Uterus (tissue), 2 donors: ENCODE data around the gene ARID1B.

Experiments
- POLR2A ChIP-seq, 2 donors: fragments of 450-650 bp; IDR thresholded peaks; one replicate each; pipeline ENCODE4 v1.6.1; 2016; ENCODE audit warnings: antibody characterized with exemption in 2 of 2, mild to moderate bottlenecking in 1 of 2, moderate library complexity in 1 of 2
- TF ChIP-seq, protein P1 (sequence below), 4 experiments: fragments of 200-600 bp in 2 of 4; fragments of 450-650 bp in 2 of 4; sonication (generic) in 2 of 4; IDR thresholded peaks; one replicate each; pipeline ENCODE4 v1.5.1; 2016 to 2019; ENCODE audit warnings: antibody characterized with exemption in 4 of 4, mild to moderate bottlenecking in 2 of 4, moderate library complexity in 1 of 4

DNA sequence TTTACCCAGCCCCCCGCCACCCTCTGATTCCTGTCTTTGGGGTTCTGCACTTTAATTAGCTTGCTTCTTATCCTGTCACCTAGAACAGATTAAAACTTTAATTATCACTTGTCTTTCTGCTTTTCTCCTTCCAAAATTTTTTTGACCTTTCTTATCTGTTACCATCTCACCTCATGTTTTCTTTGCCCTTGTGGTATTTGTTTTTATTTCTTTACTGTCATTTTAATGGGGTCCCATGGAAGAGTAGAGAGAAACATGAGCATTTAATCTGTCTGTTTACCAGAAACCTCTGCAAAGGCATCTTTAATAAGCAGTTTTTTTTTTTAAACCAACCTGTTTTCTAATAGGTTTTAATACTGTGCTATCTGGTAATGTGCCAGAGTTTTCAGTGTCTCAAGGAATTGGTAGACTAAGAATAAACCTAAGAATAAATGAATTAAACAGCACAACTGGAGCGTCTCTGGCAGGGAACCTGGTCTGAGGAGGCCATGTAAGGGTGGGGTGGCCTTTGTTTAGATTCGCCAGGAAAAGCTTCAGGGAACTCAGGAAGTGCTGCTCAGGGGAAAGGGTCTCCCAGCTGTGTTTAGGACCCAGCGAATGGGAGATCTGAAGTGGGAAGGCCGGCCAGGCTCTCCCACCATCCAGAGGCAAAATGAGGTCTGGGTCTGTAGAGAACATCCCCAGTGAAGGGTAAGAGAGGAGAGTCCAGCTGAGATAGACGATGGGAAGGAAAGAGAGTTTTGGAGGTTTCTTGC is 69.8 kb downstream of the ARID1B start:
- TF ChIP-seq, protein P1, sequence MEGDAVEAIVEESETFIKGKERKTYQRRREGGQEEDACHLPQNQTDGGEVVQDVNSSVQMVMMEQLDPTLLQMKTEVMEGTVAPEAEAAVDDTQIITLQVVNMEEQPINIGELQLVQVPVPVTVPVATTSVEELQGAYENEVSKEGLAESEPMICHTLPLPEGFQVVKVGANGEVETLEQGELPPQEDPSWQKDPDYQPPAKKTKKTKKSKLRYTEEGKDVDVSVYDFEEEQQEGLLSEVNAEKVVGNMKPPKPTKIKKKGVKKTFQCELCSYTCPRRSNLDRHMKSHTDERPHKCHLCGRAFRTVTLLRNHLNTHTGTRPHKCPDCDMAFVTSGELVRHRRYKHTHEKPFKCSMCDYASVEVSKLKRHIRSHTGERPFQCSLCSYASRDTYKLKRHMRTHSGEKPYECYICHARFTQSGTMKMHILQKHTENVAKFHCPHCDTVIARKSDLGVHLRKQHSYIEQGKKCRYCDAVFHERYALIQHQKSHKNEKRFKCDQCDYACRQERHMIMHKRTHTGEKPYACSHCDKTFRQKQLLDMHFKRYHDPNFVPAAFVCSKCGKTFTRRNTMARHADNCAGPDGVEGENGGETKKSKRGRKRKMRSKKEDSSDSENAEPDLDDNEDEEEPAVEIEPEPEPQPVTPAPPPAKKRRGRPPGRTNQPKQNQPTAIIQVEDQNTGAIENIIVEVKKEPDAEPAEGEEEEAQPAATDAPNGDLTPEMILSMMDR (IDR thresholded peaks at IDR 0.05), result no peak
- TF ChIP-seq POLR2A (IDR thresholded peaks at IDR 0.05), result no peak
